Cardiac fibroblast (primary cell): Measurements from ENCODE around the gene PHPT1.
"Not testable (repeated sequence)": the region's sequence is repeated elsewhere in the genome, so short reads cannot be mapped to it uniquely, and the experiment has no call there.

Source experiments
- DNase-seq, 2 donors: peaks; one replicate each; pipeline versions ENCODE4 v3.0.0 to v3.0.0-alpha.2; 2010; ENCODE audit warnings: low read depth in 2 of 2
- H3K4me3 ChIP-seq, 2 donors: replicated peaks in 1 of 2; 1 replicate in 1 of 2; 2 replicates in 1 of 2; pipeline ENCODE4 v1.5.1; 2011; ENCODE audit warnings: low read depth in 2 of 2, low read length in 2 of 2, mild to moderate bottlenecking in 2 of 2, moderate library complexity in 1 of 2
- CTCF ChIP-seq: IDR thresholded peaks from one replicate; pipeline ENCODE4 v1.5.1; 2011; ENCODE audit warnings: low read depth, mild to moderate bottlenecking, low read length, inconsistent platforms

The PHPT1 gene

GRCh38 chr9:136882109-136882946 is 33.1 kb downstream of the PHPT1 start:
- peak overlapping the region; percentile 5 to 34 for H3K4me3 ChIP-seq
- TF ChIP-seq CTCF = peak; percentile 8
- peak; percentile 77 to 85 for DNase-seq

GRCh38 chr9:136882947-136883283 is 33.7 kb downstream of the PHPT1 start:
- not testable (repeated sequence) for DNase-seq, H3K4me3 ChIP-seq

GRCh38 chr9:136883670-136884069 is 34.5 kb downstream of the PHPT1 start:
- not testable (repeated sequence) for DNase-seq, H3K4me3 ChIP-seq

- H3K4me3 ChIP-seq = peak within 1 kb of the TSS; percentile 71 to 80
- TF ChIP-seq CTCF = no peak
- peak; percentile 99 to 100 for DNase-seq
These were observed 36.9 kb downstream of the PHPT1 start, which contains the start of gene TRAF2 for GRCh38 chr9:136885950-136886578. TSS of gene TRAF2 (plus strand) at chr9:136886516. CDS start at chr9:136898741, 12,225 bp downstream.

GRCh38 chr9:136886610-136887597 is 37.7 kb downstream of the PHPT1 start:
- no peak for TF ChIP-seq CTCF
- peak overlapping the region; percentile 66 to 80 for H3K4me3 ChIP-seq
- DNase-seq = peak; percentile 12 to 28

GRCh38 chr9:136888454-136888853 is 39.2 kb downstream of the PHPT1 start:
- H3K4me3 ChIP-seq = no peak overlapping the region
- DNase-seq = no peak
- no peak for TF ChIP-seq CTCF

GRCh38 chr9:136889858-136890257 is 40.6 kb downstream of the PHPT1 start:
- no peak for TF ChIP-seq CTCF
- H3K4me3 ChIP-seq = no peak overlapping the region

More at GRCh38 chr9:136889858-136890257, 40.6 kb downstream of the PHPT1 start:
- no peak for DNase-seq
